Endothelial cell of umbilical vein (primary cell): ENCODE results near the gene GDF11. TPM values are rescaled to one million over a fixed set of nuclear protein-coding genes. Genes with fewer than 3 reads are reported as not detected.

Experiments
- BruUV-seq: library from RNA; stranded (reverse); fragments of 400-500 nt; replicated peaks from 2 replicates; lab custom pipeline; 2021; lab: Mats Ljungman, UMichigan
- CTCF ChIA-PET: fragments of 300-600, 350-600 bp; sonication (Branson Sonifier 250); formaldehyde crosslinking; loops from one replicate; lab custom pipeline; 2021; ENCODE audit warnings: antibody characterized with exemption, inconsistent platforms; lab: Charles Lee
- POLR2A ChIA-PET: fragments of 300-600, 350-600 bp; sonication (Branson Sonifier 250); formaldehyde crosslinking; loops from one replicate; lab custom pipeline; 2021; ENCODE audit warnings: antibody characterized with exemption, inconsistent platforms; lab: Charles Lee
- DNase-seq: peaks from one replicate; pipeline ENCODE4 v3.0.0-alpha.2; 2011; ENCODE audit warnings: low read depth, low spot score
- FAIRE-seq: peaks from 2 replicates; lab custom pipeline; 2011; peaks lifted over from hg19 to GRCh38; lab: Jason Lieb, UNC
- H2AFZ ChIP-seq: 2 replicates; pipeline ENCODE4 v1.6.0; 2012; ENCODE audit warnings: low read depth, low read length, control low read depth, inconsistent platforms
- H3K27ac ChIP-seq: 2 replicates; pipeline ENCODE4 v1.5.1; 2011; ENCODE audit warnings: low read depth, mild to moderate bottlenecking, control low read depth, low read length, moderate library complexity; ENCODE audit not compliant: insufficient read depth
- H3K27me3 ChIP-seq, 2 experiments: 2 replicates each; pipeline versions ENCODE4 v1.6.0 to v1.6.1; 2011; ENCODE audit warnings: low read length in 2 of 2, mixed read lengths in 1 of 2; ENCODE audit not compliant: control insufficient read depth in 2 of 2, insufficient read depth in 2 of 2
- H3K36me3 ChIP-seq, 2 experiments: 2 replicates in 1 of 2; 3 replicates in 1 of 2; pipeline ENCODE4 v1.5.1; 2011; ENCODE audit warnings: low read length in 2 of 2, mild to moderate bottlenecking in 1 of 2, moderate library complexity in 1 of 2; ENCODE audit not compliant: control insufficient read depth in 2 of 2, insufficient read depth in 2 of 2; ENCODE audit errors: extremely low read depth in 1 of 2
- H3K4me1 ChIP-seq: 3 replicates; pipeline ENCODE4 v1.5.1; 2011; ENCODE audit warnings: mild to moderate bottlenecking, low read length; ENCODE audit not compliant: control insufficient read depth, insufficient read depth; ENCODE audit errors: extremely low read depth
- H3K4me2 ChIP-seq: 2 replicates; pipeline ENCODE4 v1.6.1; 2011; ENCODE audit warnings: low read length, control low read depth, mixed read lengths; ENCODE audit not compliant: insufficient read depth
- H3K4me3 ChIP-seq, 3 experiments: fragments of 200-600 bp in 1 of 3; sonication (generic), shearing (Covaris generic) in 1 of 3; replicated peaks in 1 of 3; 2 replicates each; pipeline ENCODE4 v1.5.1; 2011 to 2016; ENCODE audit warnings: control low read depth in 3 of 3, low read length in 3 of 3, mild to moderate bottlenecking in 2 of 3, inconsistent platforms in 1 of 3, low read depth in 1 of 3, moderate library complexity in 1 of 3; ENCODE audit not compliant: insufficient read depth in 1 of 3
- H3K79me2 ChIP-seq: 2 replicates; pipeline ENCODE4 v1.6.0; 2012; ENCODE audit warnings: low read length, inconsistent platforms; ENCODE audit not compliant: control insufficient read depth, insufficient read depth
- H3K9ac ChIP-seq: replicated peaks from 2 replicates; pipeline ENCODE3; 2011; ENCODE audit warnings: low read length, control low read depth; ENCODE audit not compliant: insufficient read depth; ENCODE audit errors: extremely low read depth
- H3K9me1 ChIP-seq: replicated peaks from 3 replicates; pipeline ENCODE4 v1.6.0; 2011; ENCODE audit warnings: mild to moderate bottlenecking, low read length; ENCODE audit not compliant: control insufficient read depth, insufficient read depth; ENCODE audit errors: extremely low read depth
- H3K9me3 ChIP-seq: replicated peaks from 2 replicates; pipeline ENCODE4 v1.5.1; 2012; ENCODE audit warnings: low read length, inconsistent platforms; ENCODE audit not compliant: control insufficient read depth, insufficient read depth
- H4K20me1 ChIP-seq: replicated peaks from 2 replicates; pipeline ENCODE3; 2011; ENCODE audit warnings: mild to moderate bottlenecking, low read length; ENCODE audit not compliant: control insufficient read depth, insufficient read depth; ENCODE audit errors: extremely low read depth
- EZH2 ChIP-seq: IDR thresholded peaks from 2 replicates; pipeline ENCODE4 v1.6.1; 2012; ENCODE audit warnings: borderline replicate concordance, low read depth, mild to moderate bottlenecking, moderate library complexity, low read length, inconsistent platforms; ENCODE audit not compliant: severe bottlenecking
- FOS ChIP-seq: IDR thresholded peaks from 2 replicates; pipeline ENCODE4 v1.6.1; 2011; ENCODE audit warnings: mild to moderate bottlenecking, low read length, moderate library complexity, borderline replicate concordance; ENCODE audit not compliant: insufficient read depth
- GATA2 ChIP-seq: IDR thresholded peaks from 2 replicates; pipeline ENCODE4 v1.7.0; 2011; ENCODE audit warnings: low read depth, mild to moderate bottlenecking, moderate library complexity, mixed read lengths, low read length; ENCODE audit not compliant: insufficient read length, insufficient read depth
- JUN ChIP-seq: IDR thresholded peaks from 2 replicates; pipeline ENCODE4 v1.6.1; 2011; ENCODE audit warnings: borderline replicate concordance, low read depth; ENCODE audit not compliant: insufficient read length, insufficient read depth
- MYC ChIP-seq: IDR thresholded peaks from one replicate; pipeline ENCODE4 v1.6.1; 2011; ENCODE audit warnings: mild to moderate bottlenecking, low read depth, low read length
- POLR2A ChIP-seq: IDR thresholded peaks from 2 replicates; pipeline ENCODE4 v1.6.1; 2012; ENCODE audit warnings: low read depth, mild to moderate bottlenecking, control low read depth, low read length
- POLR2AphosphoS5 ChIP-seq: IDR thresholded peaks from 2 replicates; pipeline ENCODE4 v1.6.1; 2012; ENCODE audit warnings: low read depth, mild to moderate bottlenecking, control low read depth, low read length, moderate library complexity; ENCODE audit not compliant: insufficient read depth
- dilution Hi-C: fragments of 300-500 bp; cut with MboI; formaldehyde crosslinking; loops from one replicate; pipeline ENCODE4 v1.15.0; 2019; ENCODE audit warnings: low sequenced_read_pairs; ENCODE audit not compliant: extremely low pct_ligation_motif_present
- intact Hi-C: fragments of 100-400 bp; cut with micrococcal nuclease; formaldehyde crosslinking; loops from one replicate; pipeline ENCODE4 v1.10.0; 2022
- polyA plus RNA-seq, 4 experiments: library from polyadenylated mRNA; depleted of rRNA in 3 of 4; stranded (reverse) in 3 of 4; unstranded in 1 of 4; fragments of >200 nt; gene quantifications; 2 replicates each; pipeline versions ENCODE4 v1.2.1 to v1.2.3, GENCODE V29; 2011 to 2012; ENCODE audit warnings: missing spikeins in 1 of 4
- total RNA-seq: library from RNA; stranded (reverse); gene quantifications from 2 replicates; pipeline ENCODE4 v1.2.3, GENCODE V29; 2021
- TF ChIP-seq, protein P1 (sequence below): IDR thresholded peaks from 2 replicates; pipeline ENCODE4 v1.6.1; 2011; ENCODE audit not compliant: insufficient read depth, insufficient read length
- TF ChIP-seq, protein P2 (sequence below), 2 donors: IDR thresholded peaks; 1 replicate in 1 of 2; 2 replicates in 1 of 2; pipeline ENCODE4 v1.5.1; 2011; ENCODE audit warnings: low read length in 2 of 2, mild to moderate bottlenecking in 2 of 2, moderate library complexity in 2 of 2, control low read depth in 1 of 2, inconsistent platforms in 1 of 2, low read depth in 1 of 2; ENCODE audit not compliant: insufficient read depth in 1 of 2; ENCODE audit errors: extremely low read depth in 1 of 2

Gene GDF11
- total and polyA plus RNA-seq, 2 donors (not counting 3 experiments of a cell fraction or from before 2014, with no cell fraction given) = 10.0 to 18.7 TPM

DNA sequence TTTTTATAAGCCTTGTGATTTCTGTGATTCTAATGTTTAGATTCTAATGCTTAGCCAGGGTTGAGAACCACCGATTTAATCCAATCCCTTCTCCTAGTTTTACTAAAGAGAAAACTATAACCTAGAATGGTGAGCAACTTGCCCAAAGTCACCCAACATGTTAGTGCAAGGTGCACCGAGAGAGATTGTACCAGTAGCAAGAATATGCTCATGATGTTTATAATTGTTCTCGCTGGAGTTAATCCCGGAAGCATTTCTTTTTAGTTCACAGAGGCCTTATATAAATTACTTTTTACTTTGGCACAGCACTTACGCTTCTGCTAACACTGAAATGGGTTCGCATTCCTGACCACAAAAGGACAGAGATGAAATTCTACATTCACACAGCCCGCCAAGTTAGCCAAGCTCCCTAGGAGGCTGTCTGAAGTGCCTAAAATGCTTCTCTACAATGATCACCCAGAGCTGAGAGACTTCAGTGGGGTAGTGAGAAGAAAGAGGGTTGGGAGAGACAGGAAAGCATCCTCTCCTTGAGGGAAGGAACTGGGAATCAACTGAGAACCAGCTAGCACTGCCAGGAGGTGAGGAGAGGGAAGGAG lies 27.7 kb upstream of the GDF11 start:
- peaks cover 17% of the 10 kb centered on the region in 2 experiments for H3K27me3 ChIP-seq
- dilution Hi-C loops = no loop called here
- peak overlapping the region; percentile 8 for H3K9ac ChIP-seq
- H3K36me3 ChIP-seq = no peaks in the 10 kb centered on the region
- H4K20me1 ChIP-seq = no peaks in the 10 kb centered on the region
- no peaks in the 10 kb centered on the region for H3K9me3 ChIP-seq
- H3K4me2 ChIP-seq = peak overlapping the region; percentile 87
- intact Hi-C loops = no loop called here
- H3K4me1 ChIP-seq = peaks cover 20% of the 10 kb centered on the region
- H3K9me1 ChIP-seq = no peaks in the 10 kb centered on the region
- no peak overlapping the region for H3K27ac ChIP-seq
- BruUV-seq = TSS peak; percentile 79
- FAIRE-seq = no peak
- peak overlapping the region in 2 of 3 experiments; percentile 82 to 94 for H3K4me3 ChIP-seq
- TF ChIP-seq EZH2 (no peak), MYC (no peak), JUN (no peak), POLR2A (no peak), FOS (no peak), POLR2AphosphoS5 (no peak), GATA2 (no peak)
- TF ChIP-seq, protein P1, sequence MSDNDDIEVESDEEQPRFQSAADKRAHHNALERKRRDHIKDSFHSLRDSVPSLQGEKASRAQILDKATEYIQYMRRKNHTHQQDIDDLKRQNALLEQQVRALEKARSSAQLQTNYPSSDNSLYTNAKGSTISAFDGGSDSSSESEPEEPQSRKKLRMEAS = no peak
- TF ChIP-seq, protein P2, sequence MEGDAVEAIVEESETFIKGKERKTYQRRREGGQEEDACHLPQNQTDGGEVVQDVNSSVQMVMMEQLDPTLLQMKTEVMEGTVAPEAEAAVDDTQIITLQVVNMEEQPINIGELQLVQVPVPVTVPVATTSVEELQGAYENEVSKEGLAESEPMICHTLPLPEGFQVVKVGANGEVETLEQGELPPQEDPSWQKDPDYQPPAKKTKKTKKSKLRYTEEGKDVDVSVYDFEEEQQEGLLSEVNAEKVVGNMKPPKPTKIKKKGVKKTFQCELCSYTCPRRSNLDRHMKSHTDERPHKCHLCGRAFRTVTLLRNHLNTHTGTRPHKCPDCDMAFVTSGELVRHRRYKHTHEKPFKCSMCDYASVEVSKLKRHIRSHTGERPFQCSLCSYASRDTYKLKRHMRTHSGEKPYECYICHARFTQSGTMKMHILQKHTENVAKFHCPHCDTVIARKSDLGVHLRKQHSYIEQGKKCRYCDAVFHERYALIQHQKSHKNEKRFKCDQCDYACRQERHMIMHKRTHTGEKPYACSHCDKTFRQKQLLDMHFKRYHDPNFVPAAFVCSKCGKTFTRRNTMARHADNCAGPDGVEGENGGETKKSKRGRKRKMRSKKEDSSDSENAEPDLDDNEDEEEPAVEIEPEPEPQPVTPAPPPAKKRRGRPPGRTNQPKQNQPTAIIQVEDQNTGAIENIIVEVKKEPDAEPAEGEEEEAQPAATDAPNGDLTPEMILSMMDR (IDR thresholded peaks at IDR 0.05; ENCODE audit: extremely low read depth in 1 of 2, insufficient read depth in 1 of 2, low read depth in 1 of 2, low read length in 2 of 2) = no peak
- H3K79me2 ChIP-seq = no peaks in the 10 kb centered on the region
- DNase-seq = no peak
- POLR2A ChIA-PET = no interaction called here
- H2AFZ ChIP-seq = peak overlapping the region; percentile 97
- CTCF ChIA-PET = interaction anchor here (0.6 to 11.1 kb wide), 6 partner anchors 8 to 1390 kb away, joined by 3 to 151 read pairs (median 4); partner anchors contain the start of genes CD63, COPZ1 and ITGA7
